Ovary (tissue), 3 donors: ENCODE measurements around the gene MYH8.

Experiments
- CTCF ChIP-seq, 3 donors: fragments of 450-650 bp in 2 of 3; fragments of 200-600 bp in 1 of 3; IDR thresholded peaks; one replicate each; pipeline versions ENCODE4 v1.5.1 to v1.8.0; 2016 to 2022; ENCODE audit warnings: antibody characterized with exemption in 3 of 3, mild to moderate bottlenecking in 1 of 3
- POLR2A ChIP-seq: fragments of 450-650 bp; IDR thresholded peaks from one replicate; pipeline ENCODE4 v1.6.1; 2017; ENCODE audit warnings: antibody characterized with exemption, mild to moderate bottlenecking, moderate library complexity
- donor health status: DM: no; HTN: no; CAD: no.

- no peak for TF ChIP-seq POLR2A
- TF ChIP-seq CTCF (IDR thresholded peaks at IDR 0.05), result no peak
Observed at GRCh38 chr17:10469459-10469858, 47.7 kb upstream of the MYH8 start, which contains the start of gene MYH4.
